ENCODE results near the gene ACBD7. TPM values are rescaled to one million over a fixed set of nuclear protein-coding genes. Genes with fewer than 3 reads are reported as not detected.

ACBD7 gene
- total and polyA plus RNA-seq, 9 of the 15 experiments (the other 6 are each of a cell fraction or from before 2014, with no cell fraction given): 0.21 to 3.2 (median 0.84) TPM

DNA sequence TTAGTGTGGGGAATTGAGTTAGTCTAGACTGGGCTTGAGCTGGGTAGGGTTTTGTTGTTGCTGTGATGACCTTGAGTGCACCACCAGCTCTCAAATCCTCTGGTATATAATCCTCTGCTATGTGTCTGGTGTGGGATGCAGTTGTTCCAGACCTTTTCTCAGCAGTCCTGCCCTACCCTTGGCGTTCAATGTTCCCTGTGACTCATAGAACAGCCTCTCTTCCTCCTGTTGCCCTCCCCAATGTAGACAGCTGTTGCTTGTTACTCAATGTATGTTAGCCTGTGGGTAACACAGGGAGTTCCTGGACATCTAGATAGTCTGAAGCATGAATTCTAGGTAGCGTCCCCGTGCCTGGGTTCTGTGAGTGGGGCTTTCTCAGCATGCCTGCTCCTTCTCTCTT, 19.8 kb downstream of the ACBD7 start (continued):
- TF ChIP-seq, protein P1, sequence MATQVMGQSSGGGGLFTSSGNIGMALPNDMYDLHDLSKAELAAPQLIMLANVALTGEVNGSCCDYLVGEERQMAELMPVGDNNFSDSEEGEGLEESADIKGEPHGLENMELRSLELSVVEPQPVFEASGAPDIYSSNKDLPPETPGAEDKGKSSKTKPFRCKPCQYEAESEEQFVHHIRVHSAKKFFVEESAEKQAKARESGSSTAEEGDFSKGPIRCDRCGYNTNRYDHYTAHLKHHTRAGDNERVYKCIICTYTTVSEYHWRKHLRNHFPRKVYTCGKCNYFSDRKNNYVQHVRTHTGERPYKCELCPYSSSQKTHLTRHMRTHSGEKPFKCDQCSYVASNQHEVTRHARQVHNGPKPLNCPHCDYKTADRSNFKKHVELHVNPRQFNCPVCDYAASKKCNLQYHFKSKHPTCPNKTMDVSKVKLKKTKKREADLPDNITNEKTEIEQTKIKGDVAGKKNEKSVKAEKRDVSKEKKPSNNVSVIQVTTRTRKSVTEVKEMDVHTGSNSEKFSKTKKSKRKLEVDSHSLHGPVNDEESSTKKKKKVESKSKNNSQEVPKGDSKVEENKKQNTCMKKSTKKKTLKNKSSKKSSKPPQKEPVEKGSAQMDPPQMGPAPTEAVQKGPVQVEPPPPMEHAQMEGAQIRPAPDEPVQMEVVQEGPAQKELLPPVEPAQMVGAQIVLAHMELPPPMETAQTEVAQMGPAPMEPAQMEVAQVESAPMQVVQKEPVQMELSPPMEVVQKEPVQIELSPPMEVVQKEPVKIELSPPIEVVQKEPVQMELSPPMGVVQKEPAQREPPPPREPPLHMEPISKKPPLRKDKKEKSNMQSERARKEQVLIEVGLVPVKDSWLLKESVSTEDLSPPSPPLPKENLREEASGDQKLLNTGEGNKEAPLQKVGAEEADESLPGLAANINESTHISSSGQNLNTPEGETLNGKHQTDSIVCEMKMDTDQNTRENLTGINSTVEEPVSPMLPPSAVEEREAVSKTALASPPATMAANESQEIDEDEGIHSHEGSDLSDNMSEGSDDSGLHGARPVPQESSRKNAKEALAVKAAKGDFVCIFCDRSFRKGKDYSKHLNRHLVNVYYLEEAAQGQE (IDR thresholded peaks at IDR 0.05; ENCODE audit: borderline replicate concordance): no peak
- TF ChIP-seq, protein P1 (CRISPR knock-in tag; IDR thresholded peaks at IDR 0.05; ENCODE audit: low read depth): no peak
- TF ChIP-seq ATF7 (IDR thresholded peaks at IDR 0.05): no peak
- TF ChIP-seq TBL1XR1 (IDR thresholded peaks at IDR 0.05; ENCODE audit: low read length in 2 of 2): no peak
